ENCODE data around the gene MYL11.
"Not testable (repeated sequence)": the region's sequence is repeated elsewhere in the genome, so short reads cannot be mapped to it uniquely, and the experiment has no call there.

The MYL11 gene

GRCh38 chr16:30371248-30371816, 3.3 kb upstream of the MYL11 start:
- DNase-seq = no peak

DNA sequence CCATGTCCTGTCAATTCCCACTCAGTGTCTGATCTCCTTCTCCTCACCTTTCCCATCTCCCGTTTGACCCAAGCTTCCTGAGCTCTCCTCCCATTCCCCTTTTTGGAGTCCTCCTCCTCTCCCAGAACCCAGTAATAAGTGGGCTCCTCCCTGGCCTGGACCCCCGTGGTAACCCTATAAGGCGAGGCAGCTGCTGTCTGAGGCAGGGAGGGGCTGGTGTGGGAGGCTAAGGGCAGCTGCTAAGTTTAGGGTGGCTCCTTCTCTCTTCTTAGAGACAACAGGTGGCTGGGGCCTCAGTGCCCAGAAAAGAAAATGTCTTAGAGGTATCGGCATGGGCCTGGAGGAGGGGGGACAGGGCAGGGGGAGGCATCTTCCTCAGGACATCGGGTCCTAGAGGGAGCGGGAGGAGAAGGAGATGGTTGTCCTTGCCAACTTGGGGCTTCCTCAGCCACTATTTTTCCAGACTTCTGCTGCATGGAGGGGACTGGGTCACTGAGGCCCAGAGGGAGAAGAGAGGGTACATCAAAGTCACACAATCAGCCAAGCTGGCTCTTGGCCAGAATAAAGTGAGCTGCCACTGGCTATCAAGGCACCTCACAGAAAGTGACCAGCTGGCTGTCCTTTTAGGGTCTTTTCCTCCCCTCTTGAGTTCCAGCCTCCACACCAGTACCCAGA, 2.4 kb upstream of the MYL11 start:
- no peak for DNase-seq

DNA sequence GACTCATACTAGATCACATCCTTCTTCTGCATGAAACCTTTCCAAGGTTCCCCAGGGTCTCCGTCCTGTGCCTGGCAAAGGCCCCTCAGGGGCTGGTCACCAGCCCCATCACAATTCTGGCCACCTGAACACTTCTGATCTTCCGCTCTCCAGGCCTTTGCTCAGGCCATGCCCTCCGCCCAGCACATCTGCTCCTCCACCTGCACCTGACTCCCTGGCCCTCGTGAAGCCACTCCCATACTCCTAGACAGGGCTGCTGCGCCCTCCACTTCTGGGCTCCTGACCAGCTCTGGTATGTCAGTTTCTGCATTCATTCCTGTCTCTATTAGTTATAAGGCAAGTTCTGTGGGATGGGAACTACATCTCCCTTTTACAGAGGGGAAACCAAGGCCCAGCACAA, 1.9 kb upstream of the MYL11 start:
- DNase-seq = no peak

- no peak for DNase-seq
Observed at GRCh38 chr16:30375864-30376263, 1.3 kb downstream of the MYL11 start.

DNA sequence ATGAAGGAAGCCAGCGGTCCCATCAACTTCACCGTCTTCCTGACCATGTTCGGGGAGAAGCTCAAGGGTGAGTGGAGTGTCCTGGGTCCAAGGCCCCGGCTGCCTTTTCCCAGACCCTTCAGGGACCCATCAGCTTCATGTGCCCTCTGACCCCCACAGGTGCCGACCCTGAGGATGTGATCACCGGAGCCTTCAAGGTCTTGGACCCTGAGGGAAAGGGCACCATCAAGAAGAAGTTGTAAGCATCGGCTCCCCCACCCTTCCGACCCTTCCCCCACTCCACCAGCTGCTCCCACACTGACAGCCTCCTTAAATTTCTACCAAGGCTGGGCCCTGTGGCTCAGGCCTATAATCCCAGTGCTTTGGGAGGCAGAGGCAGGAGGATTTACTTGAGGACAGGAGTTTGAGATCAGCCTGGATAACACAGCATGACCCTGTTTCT, 1.9 kb downstream of the MYL11 start:
- DNase-seq = no peak

DNA sequence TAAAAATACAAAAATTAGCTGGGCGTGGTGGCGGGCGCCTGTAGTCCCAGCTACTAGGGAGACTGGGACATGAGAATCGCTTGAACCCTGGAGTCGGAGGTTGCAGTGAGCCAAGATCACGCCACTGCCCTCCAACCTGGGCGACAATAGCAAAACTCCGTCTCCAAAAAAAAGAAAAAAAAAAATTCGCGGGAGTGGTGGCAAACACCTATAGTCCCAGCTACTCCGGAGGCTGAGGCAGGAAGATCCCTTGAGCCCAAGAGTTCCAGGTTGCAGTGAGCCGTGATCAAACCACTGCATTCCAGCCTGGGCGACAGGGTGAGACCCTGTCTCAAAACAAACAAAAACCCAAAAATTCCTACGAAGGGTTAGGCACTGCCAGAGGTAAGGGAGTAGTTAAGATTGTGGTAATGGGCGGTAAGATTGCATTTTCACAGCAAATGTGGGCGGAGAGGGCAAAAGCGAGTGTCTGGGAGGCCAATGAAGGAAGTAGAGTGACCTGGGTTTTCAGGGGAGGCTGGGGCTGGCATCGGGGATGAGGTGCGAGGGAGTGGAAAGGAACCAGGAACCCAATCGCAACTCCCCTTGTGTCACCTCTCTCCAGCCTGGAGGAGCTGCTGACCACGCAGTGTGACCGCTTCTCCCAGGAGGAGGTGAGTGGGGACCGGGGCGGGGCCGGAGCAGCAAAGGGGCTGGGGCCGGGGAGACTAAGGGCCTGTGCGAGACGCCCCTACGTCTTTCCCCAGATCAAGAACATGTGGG, 2.6 kb downstream of the MYL11 start:
- DNase-seq = no peak

DNA sequence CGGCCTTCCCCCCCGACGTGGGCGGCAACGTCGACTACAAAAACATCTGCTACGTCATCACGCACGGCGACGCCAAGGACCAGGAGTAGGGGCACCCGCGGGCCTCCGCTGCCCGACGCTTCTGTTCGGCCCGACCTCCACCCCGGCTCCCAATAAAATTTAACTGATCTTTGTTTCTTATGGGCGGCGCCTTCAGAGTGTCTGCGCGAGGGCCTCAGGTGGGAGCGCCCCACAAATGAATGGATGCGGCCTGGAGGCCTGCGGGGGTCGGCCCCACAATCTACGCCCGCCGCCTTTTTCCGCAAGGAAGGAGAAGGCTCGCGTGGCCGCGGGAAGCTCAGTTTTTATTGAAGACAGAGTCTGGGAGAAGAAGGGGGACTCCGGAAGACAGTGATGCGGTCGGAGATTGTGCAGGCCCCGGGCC, 3.2 kb downstream of the MYL11 start:
- peak; percentile 87 for DNase-seq

GRCh38 chr16:30378236-30379157, 3.9 kb downstream of the MYL11 start:
- peak; percentile 99 for DNase-seq

DNA sequence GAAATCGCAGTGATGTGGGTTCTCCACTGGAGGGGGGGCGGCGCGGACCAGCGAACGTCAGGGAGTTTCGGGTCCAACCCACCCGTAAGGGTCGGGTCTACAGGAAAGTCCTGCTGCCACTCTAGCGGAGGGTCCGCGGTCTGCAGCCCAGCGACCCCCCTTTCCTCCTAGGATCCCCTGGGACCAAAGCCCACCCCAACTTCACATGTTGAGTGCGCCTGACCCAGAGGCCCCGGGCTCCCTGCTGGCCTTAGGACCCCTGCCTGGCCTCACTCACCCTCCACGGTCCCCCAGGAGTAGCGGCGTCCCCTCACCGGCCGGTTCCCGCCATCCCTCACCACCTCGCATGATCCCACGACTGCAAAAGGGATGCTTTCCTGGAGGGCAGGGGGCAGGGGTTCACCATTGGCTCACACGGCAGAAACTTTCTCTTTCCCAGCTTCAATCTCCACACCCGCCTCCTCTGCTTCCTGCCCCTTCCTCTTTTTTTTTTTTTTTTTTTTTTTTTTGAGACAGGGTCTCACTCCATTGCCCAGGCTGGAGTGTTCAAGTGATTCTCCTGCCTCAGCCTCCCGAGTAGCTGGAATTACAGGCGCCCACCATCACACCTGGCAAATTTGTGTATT, 4.7 kb downstream of the MYL11 start:
- no peak for DNase-seq

DNA sequence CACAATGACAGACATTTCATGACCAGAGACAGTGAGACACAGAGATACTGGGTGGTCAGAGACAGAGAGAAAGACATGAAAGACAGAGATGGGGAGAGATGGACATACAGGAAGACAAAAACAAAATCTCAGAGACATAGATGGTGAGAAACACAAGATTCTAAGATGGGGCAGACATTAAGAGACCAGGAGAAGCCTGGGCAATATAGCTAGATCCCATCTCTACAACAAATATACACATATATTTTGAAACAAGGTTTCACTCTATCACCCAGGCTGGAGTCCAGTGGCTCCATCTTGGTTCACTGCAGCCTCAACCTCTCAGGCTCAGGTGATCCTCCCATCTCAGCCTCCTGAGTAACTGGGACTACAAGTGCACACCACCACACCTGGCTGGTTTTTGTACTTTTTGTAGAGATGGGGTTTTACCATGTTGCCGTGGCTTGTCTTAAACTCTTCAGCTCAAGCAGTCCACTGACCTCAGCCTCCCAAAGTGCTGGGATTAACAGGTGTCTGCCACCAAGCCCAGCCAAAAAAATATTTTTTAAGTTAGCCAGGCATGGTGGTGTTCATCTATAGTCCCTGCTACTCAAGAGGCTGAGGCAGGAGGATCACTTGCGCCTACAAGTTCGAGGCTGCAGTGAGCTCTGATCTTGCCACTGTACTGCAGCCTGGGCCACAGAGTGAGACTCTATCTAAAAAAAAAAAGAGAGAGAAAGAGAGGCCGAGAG, 5.6 kb downstream of the MYL11 start:
- no peak for DNase-seq

DNA sequence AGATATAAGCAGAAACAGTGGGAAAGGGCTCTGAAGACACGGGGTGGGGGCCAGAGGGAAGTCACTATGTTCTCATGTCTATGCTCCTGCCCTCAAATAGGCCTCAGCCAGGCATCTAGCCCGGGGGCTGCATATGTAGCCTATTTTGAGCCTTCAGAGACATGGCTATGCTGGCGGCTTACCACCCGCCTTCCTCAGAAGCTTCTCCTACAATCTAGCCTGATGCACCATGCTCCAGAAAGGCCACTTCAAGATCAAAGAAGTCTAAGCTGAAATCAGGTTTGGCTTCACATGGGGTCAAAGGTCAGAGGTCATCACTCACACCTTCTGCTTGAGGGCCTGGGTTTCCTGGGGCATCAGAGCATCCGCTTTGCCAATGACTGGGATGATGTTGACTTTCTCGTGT, 6.2 kb downstream of the MYL11 start:
- DNase-seq = no peak

DNA sequence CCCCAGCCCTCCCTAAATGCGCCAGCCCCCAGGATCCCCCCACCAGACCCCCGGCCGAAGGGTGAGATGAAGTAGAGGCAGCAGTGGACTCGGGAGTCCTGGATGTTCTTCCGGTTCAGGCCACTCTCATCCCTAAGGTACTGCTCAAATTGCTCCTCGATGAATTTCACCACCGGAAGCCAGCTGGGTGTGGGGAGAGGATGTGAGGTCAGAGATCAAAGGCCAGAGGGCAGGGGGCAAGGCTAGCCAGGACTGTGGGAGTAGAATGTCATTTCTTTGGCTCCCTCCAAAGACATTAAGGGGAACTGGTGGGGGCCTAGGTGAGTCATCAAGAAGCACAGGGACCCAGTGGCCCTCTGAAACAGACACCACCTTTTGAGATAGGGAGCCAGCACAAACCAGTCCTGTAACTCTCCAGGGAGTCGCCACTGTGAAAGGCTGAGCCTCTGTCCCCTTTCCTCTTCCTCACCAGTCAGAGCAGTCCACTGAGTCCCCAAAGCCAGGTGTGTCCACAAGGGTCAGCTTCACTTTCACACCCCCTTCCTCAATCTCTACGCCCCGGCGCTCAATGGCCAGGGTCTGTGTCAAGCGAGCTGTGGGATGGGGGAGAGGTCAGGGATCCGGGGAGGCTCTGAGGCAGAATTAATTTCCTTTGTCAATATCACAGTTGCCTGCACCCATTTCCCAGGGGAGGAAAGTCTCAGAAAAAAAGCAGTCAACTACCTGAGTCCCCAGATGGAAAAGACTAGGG, 6.9 kb downstream of the MYL11 start:
- no peak for DNase-seq

- DNase-seq = peak; percentile 73
Observed at GRCh38 chr16:30382111-30382881, 7.7 kb downstream of the MYL11 start, which contains the start of gene SEPTIN1. Gene SEPTIN1, minus strand, starts transcription at chr16:30382561. Its CDS starts 19 bp downstream, at chr16:30382542.

- no peak for DNase-seq
Observed at GRCh38 chr16:30383521-30383920, 8.9 kb downstream of the MYL11 start.

DNA sequence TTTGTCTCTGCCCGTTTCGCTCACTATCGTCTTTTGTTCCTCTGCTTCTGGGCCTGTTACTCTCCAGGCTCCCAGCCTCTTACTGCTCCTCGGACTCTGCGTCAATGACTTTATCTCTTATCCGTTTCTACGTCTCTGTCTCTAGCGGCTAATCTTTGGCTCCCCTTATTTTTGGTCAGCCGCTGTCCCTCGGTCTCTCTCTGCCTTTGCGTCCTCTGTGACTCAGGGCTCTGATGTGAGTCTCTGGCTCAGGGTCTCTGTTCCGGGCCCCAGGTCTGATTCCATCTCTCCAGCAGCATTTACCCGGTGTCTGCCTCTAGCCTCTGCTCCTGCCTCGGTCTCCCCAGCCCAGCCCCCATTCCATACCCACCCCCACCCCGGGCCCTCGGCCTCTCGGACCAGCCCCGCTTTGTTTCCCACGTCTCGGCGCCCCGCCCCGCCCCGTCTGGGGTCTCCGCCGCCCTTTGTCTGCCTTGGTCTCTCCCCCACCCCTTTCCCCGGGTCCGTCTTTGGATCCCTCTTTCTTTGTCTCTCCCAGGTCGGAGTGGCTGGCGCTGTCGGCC, 20.1 kb downstream of the MYL11 start:
- no peak for DNase-seq

GRCh38 chr16:30395155-30395991, 20.8 kb downstream of the MYL11 start, which contains the start of gene ZNF48:
Gene ZNF48, plus strand, starts transcription at chr16:30395420. Its CDS starts 375 bp downstream, at chr16:30395795.
- peak; percentile 59 for DNase-seq

DNA sequence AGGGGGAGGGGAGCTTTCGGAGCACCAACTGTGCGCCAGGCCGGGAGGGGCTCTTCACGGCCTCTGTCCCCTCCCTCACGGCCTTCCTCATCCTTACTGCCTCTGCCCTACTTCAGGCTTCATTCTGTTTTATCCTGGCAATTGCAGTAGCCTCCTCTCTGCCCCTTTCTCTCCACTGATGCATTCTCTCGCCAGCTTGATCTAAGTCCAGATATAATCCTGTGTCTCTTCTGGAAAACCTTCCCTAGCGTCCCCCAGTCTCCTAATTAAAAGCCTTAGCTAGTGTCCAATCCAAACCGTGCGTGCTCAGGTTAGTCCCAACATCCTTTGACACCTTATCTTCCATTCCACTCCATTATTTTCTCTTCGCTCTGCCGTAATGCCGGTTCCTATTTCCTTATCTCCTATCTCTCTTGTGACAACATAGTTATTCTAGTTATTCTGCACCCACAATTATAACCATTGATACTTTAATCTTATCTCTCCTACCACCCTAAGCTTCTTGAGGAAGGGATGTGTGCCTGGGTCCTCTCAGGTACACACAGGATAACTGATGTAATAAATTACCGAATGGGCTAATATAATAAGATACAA, 21.5 kb downstream of the MYL11 start:
- DNase-seq = no peak

DNA sequence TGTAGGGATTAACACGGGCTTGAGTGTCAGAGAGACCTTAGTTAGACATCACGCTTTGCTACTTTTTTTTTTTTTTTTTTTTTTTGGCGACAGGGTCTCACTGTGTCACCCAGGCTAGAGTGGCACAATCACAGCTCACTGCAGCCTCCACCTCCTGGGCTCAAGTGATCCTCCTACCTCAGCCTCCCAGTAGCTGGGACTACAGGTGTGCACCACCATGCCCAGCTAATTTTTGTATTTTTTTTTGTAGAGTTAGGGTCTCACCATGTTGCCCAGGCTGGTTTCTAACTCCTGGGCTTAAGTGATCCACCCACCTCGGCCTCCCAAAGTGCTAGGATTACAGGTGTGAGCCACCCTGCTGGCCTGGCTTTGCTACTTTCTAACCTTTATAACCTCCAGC, 22.0 kb downstream of the MYL11 start:
- not testable (repeated sequence) for DNase-seq

Measured in activated naive CD4-positive, alpha-beta T cell treated with anti-CD3 and anti-CD28 coated beads, Interleukin-2, amount 50 U/mL, for 16 hours (primary cell).